Measurements from ENCODE around the gene FER. TPM values are rescaled to one million over a fixed set of nuclear protein-coding genes. Genes with fewer than 3 reads are reported as not detected.

The FER gene
- total and polyA plus RNA-seq, 5 donors from 2014 or later: 3.9 to 12.0 (median 5.9) TPM

DNA sequence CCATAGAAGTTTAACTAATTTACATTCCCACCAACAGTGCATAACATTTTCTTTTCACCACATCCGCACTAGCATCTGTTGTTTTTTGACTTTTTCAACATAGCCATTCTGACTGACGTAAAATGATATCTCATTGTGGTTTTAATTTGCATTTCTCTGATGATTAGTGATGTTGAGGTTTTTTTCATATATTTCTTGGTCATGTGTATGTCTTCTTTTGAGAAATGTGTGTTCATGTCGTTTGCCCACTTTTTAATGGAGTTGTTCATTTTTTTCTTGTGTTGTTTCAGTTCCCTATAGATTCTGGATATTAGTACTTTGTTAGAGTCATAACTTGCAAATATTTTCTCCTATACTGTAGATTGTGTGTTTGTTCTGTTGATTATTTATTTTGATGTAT lies 163.4 kb downstream of the FER start:
- H3K9me3 ChIP-seq (ENCODE audit: control insufficient read depth in 2 of 2, low read length in 2 of 2): no peaks in the 10 kb centered on the region
- no peaks in the 10 kb centered on the region for H3K4me1 ChIP-seq (ENCODE audit: control insufficient read depth, insufficient read depth, low read length, poor library complexity, severe bottlenecking)
- ATAC-seq (ENCODE audit: low read depth in 2 of 2) (peak in 1 of 2 donors; percentile 12), DNase-seq (peak in 2 of 3 donors; percentile 21 to 40)
- peaks cover 3% of the 10 kb centered on the region for H3K36me3 Mint-ChIP-seq
- no peaks in the 10 kb centered on the region for H3K27me3 ChIP-seq (ENCODE audit: control insufficient read depth, insufficient read depth, low read length)
- H3K27ac Mint-ChIP-seq: peak overlapping the region; percentile 8 to 18 (median 17)
- H3K4me1 Mint-ChIP-seq: peaks cover 5 to 9% (median 8%) of the 10 kb centered on the region in 4 donors
- peaks cover 0 to 3% (median 0%) of the 10 kb centered on the region in 7 donors for H3K9me3 Mint-ChIP-seq
- no peaks in the 10 kb centered on the region for H3K27me3 Mint-ChIP-seq
- no peak overlapping the region for H3K27ac ChIP-seq (ENCODE audit: insufficient read depth, low read length, poor library complexity, severe bottlenecking)
- H3K36me3 ChIP-seq (ENCODE audit: control insufficient read depth, insufficient read depth, low read length): no peaks in the 10 kb centered on the region
- H3K4me3 ChIP-seq (ENCODE audit: low read depth, low read length): no peak overlapping the region
- no peak overlapping the region for H3K4me3 Mint-ChIP-seq

- H3K9me3 ChIP-seq (ENCODE audit: control insufficient read depth in 2 of 2, low read length in 2 of 2): no peaks in the 10 kb centered on the region
- H3K36me3 ChIP-seq (ENCODE audit: control insufficient read depth, insufficient read depth, low read length): no peaks in the 10 kb centered on the region
- peaks cover 0 to 5% (median 0%) of the 10 kb centered on the region in 4 donors for H3K4me1 Mint-ChIP-seq
- no peak overlapping the region for H3K4me3 Mint-ChIP-seq
- DNase-seq (no peak), ATAC-seq (ENCODE audit: low read depth in 2 of 2) (no peak)
- no peak overlapping the region for H3K4me3 ChIP-seq (ENCODE audit: low read depth, low read length)
- H3K27ac Mint-ChIP-seq: no peak overlapping the region
- no peaks in the 10 kb centered on the region for H3K9me3 Mint-ChIP-seq
- no peaks in the 10 kb centered on the region for H3K4me1 ChIP-seq (ENCODE audit: control insufficient read depth, insufficient read depth, low read length, poor library complexity, severe bottlenecking)
- H3K27me3 ChIP-seq (ENCODE audit: control insufficient read depth, insufficient read depth, low read length): no peaks in the 10 kb centered on the region
- no peaks in the 10 kb centered on the region for H3K36me3 Mint-ChIP-seq
- no peak overlapping the region for H3K27ac ChIP-seq (ENCODE audit: insufficient read depth, low read length, poor library complexity, severe bottlenecking)
- H3K27me3 Mint-ChIP-seq: no peaks in the 10 kb centered on the region
Observed at GRCh38 chr5:108917596-108917995, 169.9 kb downstream of the FER start.

- no peaks in the 10 kb centered on the region for H3K27me3 Mint-ChIP-seq
- DNase-seq: peak in 1 of 3 donors; percentile 27
Observed at GRCh38 chr5:108919591-108920326, 172.1 kb downstream of the FER start.

GRCh38 chr5:108924457-108924961 lies 176.8 kb downstream of the FER start:
- no peaks in the 10 kb centered on the region for H3K9me3 Mint-ChIP-seq
- peak overlapping the region in 1 of 3 donors; percentile 47 for H3K27ac Mint-ChIP-seq
- ATAC-seq (ENCODE audit: low read depth in 2 of 2): no peak
- no peak overlapping the region for H3K4me3 ChIP-seq (ENCODE audit: low read depth, low read length)
- no peaks in the 10 kb centered on the region for H3K36me3 Mint-ChIP-seq
- peak in 1 of 3 donors; percentile 15 for DNase-seq
- no peaks in the 10 kb centered on the region for H3K27me3 Mint-ChIP-seq
- peaks cover 0 to 5% (median 0%) of the 10 kb centered on the region in 4 donors for H3K4me1 Mint-ChIP-seq
- H3K4me3 Mint-ChIP-seq: no peak overlapping the region
- H3K4me1 ChIP-seq (ENCODE audit: control insufficient read depth, insufficient read depth, low read length, poor library complexity, severe bottlenecking): no peaks in the 10 kb centered on the region
- no peak overlapping the region for H3K27ac ChIP-seq (ENCODE audit: insufficient read depth, low read length, poor library complexity, severe bottlenecking)
- no peaks in the 10 kb centered on the region for H3K9me3 ChIP-seq (ENCODE audit: control insufficient read depth in 2 of 2, low read length in 2 of 2)
- no peaks in the 10 kb centered on the region for H3K27me3 ChIP-seq (ENCODE audit: control insufficient read depth, insufficient read depth, low read length)
- H3K36me3 ChIP-seq (ENCODE audit: control insufficient read depth, insufficient read depth, low read length): no peaks in the 10 kb centered on the region

More at GRCh38 chr5:108919591-108920326, 172.1 kb downstream of the FER start:
- no peaks in the 10 kb centered on the region for H3K36me3 ChIP-seq (ENCODE audit: control insufficient read depth, insufficient read depth, low read length)
- Mint-ChIP-seq H3K36me3 (no peaks in the 10 kb centered on the region), H3K9me3 (no peaks in the 10 kb centered on the region), H3K27ac (no peak overlapping the region), H3K4me3 (no peak overlapping the region), H3K4me1 (peaks cover 0 to 5% (median 0%) of the 10 kb centered on the region in 4 donors)
- H3K4me1 ChIP-seq (ENCODE audit: control insufficient read depth, insufficient read depth, low read length, poor library complexity, severe bottlenecking): no peaks in the 10 kb centered on the region
- no peaks in the 10 kb centered on the region for H3K27me3 ChIP-seq (ENCODE audit: control insufficient read depth, insufficient read depth, low read length)
- H3K9me3 ChIP-seq (ENCODE audit: control insufficient read depth in 2 of 2, low read length in 2 of 2): no peaks in the 10 kb centered on the region
- no peak for ATAC-seq (ENCODE audit: low read depth in 2 of 2)
- no peak overlapping the region for H3K4me3 ChIP-seq (ENCODE audit: low read depth, low read length)
- H3K27ac ChIP-seq (ENCODE audit: insufficient read depth, low read length, poor library complexity, severe bottlenecking): no peak overlapping the region

GRCh38 chr5:108925073-108925472 lies 177.4 kb downstream of the FER start:
- Mint-ChIP-seq H3K4me3 (no peak overlapping the region), H3K27ac (peak overlapping the region in 1 of 3 donors; percentile 47), H3K36me3 (no peaks in the 10 kb centered on the region), H3K9me3 (no peaks in the 10 kb centered on the region), H3K27me3 (no peaks in the 10 kb centered on the region), H3K4me1 (peaks cover 0 to 5% (median 0%) of the 10 kb centered on the region in 4 donors)
- ATAC-seq (ENCODE audit: low read depth in 2 of 2) (no peak), DNase-seq (no peak)
- Histone ChIP-seq H3K27me3 (ENCODE audit: control insufficient read depth, insufficient read depth, low read length) (no peaks in the 10 kb centered on the region), H3K9me3 (ENCODE audit: control insufficient read depth in 2 of 2, low read length in 2 of 2) (no peaks in the 10 kb centered on the region), H3K36me3 (ENCODE audit: control insufficient read depth, insufficient read depth, low read length) (no peaks in the 10 kb centered on the region), H3K4me1 (ENCODE audit: control insufficient read depth, insufficient read depth, low read length, poor library complexity, severe bottlenecking) (no peaks in the 10 kb centered on the region), H3K27ac (ENCODE audit: insufficient read depth, low read length, poor library complexity, severe bottlenecking) (no peak overlapping the region), H3K4me3 (ENCODE audit: low read depth, low read length) (no peak overlapping the region)

DNA sequence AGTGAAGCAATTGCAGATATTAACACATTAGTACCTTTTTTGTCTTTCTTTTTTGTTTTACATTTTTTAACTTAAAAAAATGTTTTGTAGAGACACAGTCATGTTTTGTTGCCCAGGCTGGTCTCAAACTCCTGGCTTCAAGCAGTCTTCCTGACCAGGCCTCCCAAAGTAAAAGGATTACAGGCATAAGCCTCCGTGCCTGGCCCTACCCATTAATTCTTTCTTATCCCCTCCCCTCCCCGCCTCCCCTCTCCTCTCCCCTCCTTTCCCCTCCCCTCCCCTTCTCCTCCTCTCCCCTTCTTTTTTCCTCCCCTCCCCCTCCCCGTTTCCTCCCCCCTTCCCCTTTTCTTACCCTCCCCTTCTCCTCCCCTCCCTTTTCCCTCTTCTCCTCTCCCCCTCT lies 182.4 kb downstream of the FER start:
- Histone ChIP-seq H3K36me3 (ENCODE audit: control insufficient read depth, insufficient read depth, low read length) (no peaks in the 10 kb centered on the region), H3K4me1 (ENCODE audit: control insufficient read depth, insufficient read depth, low read length, poor library complexity, severe bottlenecking) (no peaks in the 10 kb centered on the region), H3K27me3 (ENCODE audit: control insufficient read depth, insufficient read depth, low read length) (no peaks in the 10 kb centered on the region), H3K27ac (ENCODE audit: insufficient read depth, low read length, poor library complexity, severe bottlenecking) (no peak overlapping the region), H3K9me3 (ENCODE audit: control insufficient read depth in 2 of 2, low read length in 2 of 2) (no peaks in the 10 kb centered on the region), H3K4me3 (ENCODE audit: low read depth, low read length) (no peak overlapping the region)
- peaks cover 4% of the 10 kb centered on the region for H3K27me3 Mint-ChIP-seq
- DNase-seq (no peak), ATAC-seq (ENCODE audit: low read depth in 2 of 2) (no peak)
- H3K27ac Mint-ChIP-seq: no peak overlapping the region
- no peaks in the 10 kb centered on the region for H3K4me1 Mint-ChIP-seq
- no peak overlapping the region for H3K4me3 Mint-ChIP-seq
- H3K9me3 Mint-ChIP-seq: no peaks in the 10 kb centered on the region
- peaks cover 3% of the 10 kb centered on the region for H3K36me3 Mint-ChIP-seq

- Mint-ChIP-seq H3K27me3 (peaks cover 4% of the 10 kb centered on the region), H3K4me1 (no peaks in the 10 kb centered on the region), H3K27ac (no peak overlapping the region), H3K9me3 (peaks cover 0 to 2% (median 0%) of the 10 kb centered on the region in 7 donors), H3K4me3 (no peak overlapping the region), H3K36me3 (peaks cover 3% of the 10 kb centered on the region)
- no peak for DNase-seq
- no peaks in the 10 kb centered on the region for H3K27me3 ChIP-seq (ENCODE audit: control insufficient read depth, insufficient read depth, low read length)
- H3K4me1 ChIP-seq (ENCODE audit: control insufficient read depth, insufficient read depth, low read length, poor library complexity, severe bottlenecking): no peaks in the 10 kb centered on the region
- H3K4me3 ChIP-seq (ENCODE audit: low read depth, low read length): no peak overlapping the region
- no peaks in the 10 kb centered on the region for H3K36me3 ChIP-seq (ENCODE audit: control insufficient read depth, insufficient read depth, low read length)
- no peaks in the 10 kb centered on the region for H3K9me3 ChIP-seq (ENCODE audit: control insufficient read depth in 2 of 2, low read length in 2 of 2)
- ATAC-seq (ENCODE audit: low read depth in 2 of 2): no peak
- no peak overlapping the region for H3K27ac ChIP-seq (ENCODE audit: insufficient read depth, low read length, poor library complexity, severe bottlenecking)
Observed at GRCh38 chr5:108935611-108936010, 187.9 kb downstream of the FER start.

- H3K4me3 Mint-ChIP-seq: no peak overlapping the region
- Histone ChIP-seq H3K36me3 (ENCODE audit: control insufficient read depth, insufficient read depth, low read length) (no peaks in the 10 kb centered on the region), H3K9me3 (ENCODE audit: control insufficient read depth in 2 of 2, low read length in 2 of 2) (no peaks in the 10 kb centered on the region), H3K4me1 (ENCODE audit: control insufficient read depth, insufficient read depth, low read length, poor library complexity, severe bottlenecking) (no peaks in the 10 kb centered on the region), H3K27me3 (ENCODE audit: control insufficient read depth, insufficient read depth, low read length) (no peaks in the 10 kb centered on the region), H3K27ac (ENCODE audit: insufficient read depth, low read length, poor library complexity, severe bottlenecking) (no peak overlapping the region), H3K4me3 (ENCODE audit: low read depth, low read length) (no peak overlapping the region)
- peaks cover 0 to 2% (median 0%) of the 10 kb centered on the region in 7 donors for H3K9me3 Mint-ChIP-seq
- ATAC-seq (ENCODE audit: low read depth in 2 of 2) (no peak), DNase-seq (no peak)
- H3K4me1 Mint-ChIP-seq: no peaks in the 10 kb centered on the region
- H3K27ac Mint-ChIP-seq: no peak overlapping the region
- peaks cover under 1% of the 10 kb centered on the region for H3K36me3 Mint-ChIP-seq
- H3K27me3 Mint-ChIP-seq: peaks cover 4% of the 10 kb centered on the region
Observed at GRCh38 chr5:108937221-108937620, 189.5 kb downstream of the FER start.
